Measurements from ENCODE around the gene STRN3. TPM values are rescaled to one million over a fixed set of nuclear protein-coding genes. Genes with fewer than 3 reads are reported as not detected.
"Not testable (repeated sequence)": the region's sequence is repeated elsewhere in the genome, so short reads cannot be mapped to it uniquely, and the experiment has no call there.

The STRN3 gene
- total RNA-seq, result 60.2 and 63.2 TPM in 2 replicates

- DNase-seq (ENCODE audit: low read depth, low spot score), result no peak
Measured at GRCh38 chr14:31026077-31026449, at the start of gene STRN3. TSS of gene STRN3 (minus strand) at chr14:31026379. CDS start at chr14:31026185, 194 bp downstream.

- DNase-seq (ENCODE audit: low read depth, low spot score), result no peak
Measured at GRCh38 chr14:31075144-31075543, 49.0 kb upstream of the STRN3 start.

- no peak for DNase-seq (ENCODE audit: low read depth, low spot score)
Measured at GRCh38 chr14:31071151-31071550, 45.0 kb upstream of the STRN3 start.

- no peak for DNase-seq (ENCODE audit: low read depth, low spot score)
Measured at GRCh38 chr14:31070431-31070830, 44.3 kb upstream of the STRN3 start.

- no peak for DNase-seq (ENCODE audit: low read depth, low spot score)
Measured at GRCh38 chr14:31069343-31069742, 43.2 kb upstream of the STRN3 start.

GRCh38 chr14:31068235-31068634 lies 42.1 kb upstream of the STRN3 start:
- no peak for DNase-seq (ENCODE audit: low read depth, low spot score)

- not testable (repeated sequence) for DNase-seq (ENCODE audit: low read depth, low spot score)
Measured at GRCh38 chr14:31062908-31063307, 36.7 kb upstream of the STRN3 start.

- DNase-seq (ENCODE audit: low read depth, low spot score), result no peak
Measured at GRCh38 chr14:31060253-31060875, 34.2 kb upstream of the STRN3 start.

GRCh38 chr14:31059152-31059924 lies 33.2 kb upstream of the STRN3 start:
- DNase-seq (ENCODE audit: low read depth, low spot score), result no peak

- no peak for DNase-seq (ENCODE audit: low read depth, low spot score)
Measured at GRCh38 chr14:31057701-31058364, 31.7 kb upstream of the STRN3 start.

GRCh38 chr14:31057035-31057434 lies 30.9 kb upstream of the STRN3 start:
- DNase-seq (ENCODE audit: low read depth, low spot score), result no peak

GRCh38 chr14:31052905-31053586 lies 26.9 kb upstream of the STRN3 start:
- not testable (repeated sequence) for DNase-seq (ENCODE audit: low read depth, low spot score)

- DNase-seq (ENCODE audit: low read depth, low spot score), result no peak
Measured at GRCh38 chr14:31051511-31051910, 25.3 kb upstream of the STRN3 start.

GRCh38 chr14:31051023-31051422 lies 24.8 kb upstream of the STRN3 start:
- DNase-seq (ENCODE audit: low read depth, low spot score), result no peak

- no peak for DNase-seq (ENCODE audit: low read depth, low spot score)
Measured at GRCh38 chr14:31047503-31047902, 21.3 kb upstream of the STRN3 start.

GRCh38 chr14:31045501-31046080 lies 19.4 kb upstream of the STRN3 start:
- no peak for DNase-seq (ENCODE audit: low read depth, low spot score)

GRCh38 chr14:31043379-31043778 lies 17.2 kb upstream of the STRN3 start:
- no peak for DNase-seq (ENCODE audit: low read depth, low spot score)

- not testable (repeated sequence) for DNase-seq (ENCODE audit: low read depth, low spot score)
Measured at GRCh38 chr14:31042893-31043292, 16.7 kb upstream of the STRN3 start.

- no peak for DNase-seq (ENCODE audit: low read depth, low spot score)
Measured at GRCh38 chr14:31042300-31042699, 16.1 kb upstream of the STRN3 start.

GRCh38 chr14:31038521-31039166 lies 12.5 kb upstream of the STRN3 start:
- peak; percentile 84 for DNase-seq (ENCODE audit: low read depth, low spot score)

- no peak for DNase-seq (ENCODE audit: low read depth, low spot score)
Measured at GRCh38 chr14:31037709-31038221, 11.6 kb upstream of the STRN3 start.

Data from pulmonary artery endothelial cell (primary cell).